ENCODE measurements around the gene RTCB. TPM values are rescaled to one million over a fixed set of nuclear protein-coding genes. Genes with fewer than 3 reads are reported as not detected.

RTCB gene
- 10 to 100 TPM; 52.1 to 87.5 TPM for total RNA-seq

GRCh38 chr22:32411829-32412592 lies at the start of gene RTCB:
Gene RTCB (minus strand): TSS chr22:32412247. CDS start chr22:32412156, 91 bp downstream.
- TF ChIP-seq POLR2AphosphoS5 (IDR thresholded peaks at IDR 0.05), result peak; percentile 97
- peak; percentile 45 for TF ChIP-seq POLR2A (IDR thresholded peaks at IDR 0.05)
- TF ChIP-seq, protein P1, sequence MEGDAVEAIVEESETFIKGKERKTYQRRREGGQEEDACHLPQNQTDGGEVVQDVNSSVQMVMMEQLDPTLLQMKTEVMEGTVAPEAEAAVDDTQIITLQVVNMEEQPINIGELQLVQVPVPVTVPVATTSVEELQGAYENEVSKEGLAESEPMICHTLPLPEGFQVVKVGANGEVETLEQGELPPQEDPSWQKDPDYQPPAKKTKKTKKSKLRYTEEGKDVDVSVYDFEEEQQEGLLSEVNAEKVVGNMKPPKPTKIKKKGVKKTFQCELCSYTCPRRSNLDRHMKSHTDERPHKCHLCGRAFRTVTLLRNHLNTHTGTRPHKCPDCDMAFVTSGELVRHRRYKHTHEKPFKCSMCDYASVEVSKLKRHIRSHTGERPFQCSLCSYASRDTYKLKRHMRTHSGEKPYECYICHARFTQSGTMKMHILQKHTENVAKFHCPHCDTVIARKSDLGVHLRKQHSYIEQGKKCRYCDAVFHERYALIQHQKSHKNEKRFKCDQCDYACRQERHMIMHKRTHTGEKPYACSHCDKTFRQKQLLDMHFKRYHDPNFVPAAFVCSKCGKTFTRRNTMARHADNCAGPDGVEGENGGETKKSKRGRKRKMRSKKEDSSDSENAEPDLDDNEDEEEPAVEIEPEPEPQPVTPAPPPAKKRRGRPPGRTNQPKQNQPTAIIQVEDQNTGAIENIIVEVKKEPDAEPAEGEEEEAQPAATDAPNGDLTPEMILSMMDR (IDR thresholded peaks at IDR 0.05), result peak in 2 of 4 experiments; percentile 9 to 18
- Histone ChIP-seq H3K4me1 (replicated peaks) (peaks cover 2% of the 10 kb centered on the region), H3K4me3 (peak within 1 kb of the TSS; percentile 64 to 75), H3K27ac (peak within 1 kb of the TSS; percentile 33 to 58), H3K9me3 (no peaks in the 10 kb centered on the region), H3K36me3 (peaks cover 0 to 8% of the 10 kb centered on the region in 2 donors), H3K27me3 (replicated peaks; ENCODE audit: insufficient read depth) (no peaks in the 10 kb centered on the region)
- intact Hi-C loops (cut with DNase I), result loop anchor here (5.0 kb wide), 1 partner anchor 60 kb away; the partner anchor contains the start of gene FBXO7
- 2% methylated on average over 40 of the region's 40 CpGs for WGBS
- DNase-seq (ENCODE audit: low spot score), result peak; percentile 80

DNA sequence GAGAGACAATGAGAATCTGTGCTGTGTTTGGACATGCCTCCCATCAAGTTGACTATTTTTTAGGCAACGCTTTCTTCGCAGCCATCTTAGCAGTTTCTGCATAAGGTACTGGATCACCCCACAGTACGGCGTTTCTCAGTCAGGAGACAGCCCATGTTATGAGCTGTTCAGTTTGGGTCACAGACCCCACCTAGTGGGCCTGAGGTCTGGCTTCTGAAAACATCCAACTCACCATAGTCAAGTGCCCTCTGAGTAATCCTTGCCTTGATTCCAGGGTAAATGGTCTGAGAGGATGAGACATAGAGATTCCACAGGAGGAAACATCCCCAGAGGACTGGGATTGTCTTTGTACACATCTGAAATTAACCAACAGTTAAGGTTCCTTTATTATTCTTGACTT lies 45.0 kb upstream of the RTCB start:
- intact Hi-C loops (cut with DNase I), result no loop called here
- no peak overlapping the region for H3K4me3 ChIP-seq
- H3K4me1 ChIP-seq (replicated peaks), result no peaks in the 10 kb centered on the region
- no peaks in the 10 kb centered on the region for H3K9me3 ChIP-seq
- TF ChIP-seq POLR2AphosphoS5 (IDR thresholded peaks at IDR 0.05), result no peak
- TF ChIP-seq POLR2A (IDR thresholded peaks at IDR 0.05), result no peak
- TF ChIP-seq, protein P1 (IDR thresholded peaks at IDR 0.05), result no peak
- 70% methylated on average over 4 of the region's 4 CpGs for WGBS
- H3K36me3 ChIP-seq, result no peaks in the 10 kb centered on the region
- no peak for DNase-seq (ENCODE audit: low spot score)
- H3K27ac ChIP-seq, result no peak overlapping the region
- H3K27me3 ChIP-seq (replicated peaks; ENCODE audit: insufficient read depth), result no peaks in the 10 kb centered on the region

DNA sequence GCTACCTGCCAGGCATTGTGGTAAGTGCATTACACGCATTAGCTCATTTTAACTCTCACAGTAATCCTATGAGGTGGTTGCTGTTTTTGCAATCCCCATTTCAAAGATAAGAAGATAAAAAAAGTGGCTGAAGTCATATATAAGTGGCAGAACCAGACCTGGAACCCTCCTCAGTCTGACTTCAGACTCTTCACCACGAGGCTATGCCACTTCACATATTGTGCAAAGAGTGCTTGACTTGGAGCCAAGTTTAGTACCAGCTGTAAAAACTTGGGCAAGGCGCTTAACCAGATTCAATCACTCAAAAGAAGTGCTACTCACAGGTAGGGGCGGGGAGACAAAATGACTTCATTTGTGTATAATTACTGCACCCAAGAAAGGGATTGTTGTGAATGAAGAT lies 36.9 kb upstream of the RTCB start:
- DNase-seq (ENCODE audit: low spot score), result no peak
- H3K9me3 ChIP-seq, result no peaks in the 10 kb centered on the region
- H3K27me3 ChIP-seq (replicated peaks; ENCODE audit: insufficient read depth), result no peaks in the 10 kb centered on the region
- no peak overlapping the region for H3K4me3 ChIP-seq
- H3K36me3 ChIP-seq, result no peaks in the 10 kb centered on the region
- 43% methylated on average over 4 of the region's 4 CpGs for WGBS
- no peak overlapping the region for H3K27ac ChIP-seq
- TF ChIP-seq POLR2A (IDR thresholded peaks at IDR 0.05) (no peak), POLR2AphosphoS5 (IDR thresholded peaks at IDR 0.05) (no peak)
- TF ChIP-seq, protein P1 (IDR thresholded peaks at IDR 0.05), result no peak
- intact Hi-C loops (cut with DNase I), result no loop called here
- no peaks in the 10 kb centered on the region for H3K4me1 ChIP-seq (replicated peaks)

- Histone ChIP-seq H3K27me3 (replicated peaks; ENCODE audit: insufficient read depth) (no peaks in the 10 kb centered on the region), H3K9me3 (no peaks in the 10 kb centered on the region), H3K4me1 (replicated peaks) (no peaks in the 10 kb centered on the region), H3K36me3 (no peaks in the 10 kb centered on the region), H3K4me3 (no peak overlapping the region), H3K27ac (no peak overlapping the region)
- 61% methylated on average over 1 of the region's 1 CpG for WGBS
- no peak for DNase-seq (ENCODE audit: low spot score)
- TF ChIP-seq, protein P1 (IDR thresholded peaks at IDR 0.05), result no peak
- TF ChIP-seq POLR2AphosphoS5 (IDR thresholded peaks at IDR 0.05) (no peak), POLR2A (IDR thresholded peaks at IDR 0.05) (no peak)
- intact Hi-C loops (cut with DNase I), result no loop called here
Observed at GRCh38 chr22:32446321-32446720, 34.3 kb upstream of the RTCB start.

- H3K27ac ChIP-seq, result no peak overlapping the region
- DNase-seq (ENCODE audit: low spot score), result peak; percentile 4
- no peak for TF ChIP-seq POLR2AphosphoS5 (IDR thresholded peaks at IDR 0.05)
- TF ChIP-seq POLR2A (IDR thresholded peaks at IDR 0.05), result no peak
- TF ChIP-seq, protein P1 (IDR thresholded peaks at IDR 0.05), result no peak
- intact Hi-C loops (cut with DNase I), result no loop called here
- no peaks in the 10 kb centered on the region for H3K27me3 ChIP-seq (replicated peaks; ENCODE audit: insufficient read depth)
- WGBS, result 31% methylated on average over 6 of the region's 6 CpGs
- no peaks in the 10 kb centered on the region for H3K4me1 ChIP-seq (replicated peaks)
- H3K9me3 ChIP-seq, result no peaks in the 10 kb centered on the region
- no peaks in the 10 kb centered on the region for H3K36me3 ChIP-seq
- H3K4me3 ChIP-seq, result no peak overlapping the region
Observed at GRCh38 chr22:32444068-32444467, 32.0 kb upstream of the RTCB start.

Data from prostate gland (tissue), 2 donors.